Measurements from ENCODE around the gene PLXNC1.

DNA sequence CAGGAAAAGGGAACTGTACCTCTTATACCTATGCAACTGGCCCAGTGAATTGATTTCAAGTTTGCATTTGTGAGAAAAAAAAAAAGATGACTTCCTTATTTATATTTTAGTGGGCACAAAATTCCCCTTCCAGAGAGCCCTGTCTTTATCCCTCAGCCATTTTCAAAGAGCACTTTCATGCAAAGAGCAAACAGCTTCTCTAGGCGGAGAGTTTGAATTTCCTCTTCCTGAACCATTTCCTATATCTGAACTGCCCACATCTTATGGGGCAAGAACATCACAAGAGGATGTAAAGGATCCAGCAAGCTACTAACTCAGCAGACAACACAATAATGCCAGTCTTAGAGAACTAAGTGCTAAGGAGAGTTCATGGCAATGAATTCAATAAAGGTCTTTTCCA, 22.3 kb upstream of the PLXNC1 start:
- TF ChIP-seq CTCF (IDR thresholded peaks at IDR 0.05) (no peak), POLR2A (IDR thresholded peaks at IDR 0.05) (no peak)
